Activated naive CD4-positive, alpha-beta T cell treated with anti-CD3 and anti-CD28 coated beads, Interleukin-2, amount 50 U/mL, for 16 hours (primary cell): ENCODE data around the gene IL1RAPL1.
"Not testable (repeated sequence)": the region's sequence is repeated elsewhere in the genome, so short reads cannot be mapped to it uniquely, and the experiment has no call there.

Experiments
- DNase-seq: peaks from one replicate; pipeline ENCODE4 v3.0.0-alpha.2; 2020

The IL1RAPL1 gene

DNA sequence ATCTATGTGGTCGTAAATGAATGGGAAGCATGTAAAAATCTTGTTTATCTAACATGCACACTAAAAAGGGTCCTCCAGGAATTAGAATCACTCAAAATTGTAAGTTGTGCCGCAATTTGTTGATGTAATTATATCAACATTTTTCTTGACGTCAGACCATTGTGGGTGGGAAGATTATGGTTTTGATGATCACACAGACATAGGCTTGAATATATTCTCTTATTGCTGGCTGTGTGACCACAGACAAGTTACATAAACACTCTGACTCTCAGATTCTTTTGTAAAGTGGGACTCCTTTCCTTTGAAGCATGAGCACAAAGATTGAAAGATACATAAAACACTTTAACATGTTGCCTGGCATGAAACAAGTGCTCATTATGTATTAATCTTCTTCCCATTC is 51.5 kb downstream of the IL1RAPL1 start:
- no peak for DNase-seq

- DNase-seq: no peak
These were observed 52.2 kb downstream of the IL1RAPL1 start for GRCh38 chrX:28639451-28639850.

DNA sequence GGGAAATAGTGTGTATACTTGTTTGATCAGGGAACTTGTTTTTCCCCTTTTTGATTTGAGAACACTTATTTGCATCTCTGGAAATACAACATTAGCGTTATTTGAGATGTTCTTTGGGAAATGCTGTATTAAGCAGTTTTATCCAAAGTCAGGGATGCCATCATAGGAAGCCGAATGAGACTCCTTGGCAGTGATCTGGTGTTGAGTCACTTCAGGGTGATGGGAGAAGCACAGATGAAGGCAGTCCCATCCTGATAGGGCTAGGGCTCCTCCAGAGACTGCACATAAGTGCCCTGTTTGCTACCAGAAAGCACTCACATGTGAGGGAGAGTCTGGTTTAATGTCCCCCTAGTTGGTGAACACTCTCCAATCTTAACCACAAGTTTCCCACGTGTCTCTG is 62.3 kb downstream of the IL1RAPL1 start:
- no peak for DNase-seq

DNA sequence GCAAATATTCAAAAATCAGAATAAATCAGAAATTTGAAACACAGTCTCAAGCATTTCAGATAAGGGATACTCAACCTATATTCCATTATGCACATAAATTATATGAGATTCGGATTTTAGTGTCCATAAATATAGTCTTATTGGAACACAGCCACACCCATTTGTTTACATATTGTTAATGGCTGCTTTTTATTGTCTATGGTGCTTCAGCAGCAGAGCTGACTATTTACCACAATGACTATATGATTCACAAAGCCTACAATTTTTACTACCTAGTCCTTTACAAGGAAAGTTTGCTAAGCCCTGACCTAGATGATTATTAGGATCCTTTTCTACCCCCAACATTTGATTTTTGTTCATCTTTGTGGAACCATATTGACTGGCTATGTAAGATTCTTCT is 63.9 kb downstream of the IL1RAPL1 start:
- DNase-seq: no peak

DNA sequence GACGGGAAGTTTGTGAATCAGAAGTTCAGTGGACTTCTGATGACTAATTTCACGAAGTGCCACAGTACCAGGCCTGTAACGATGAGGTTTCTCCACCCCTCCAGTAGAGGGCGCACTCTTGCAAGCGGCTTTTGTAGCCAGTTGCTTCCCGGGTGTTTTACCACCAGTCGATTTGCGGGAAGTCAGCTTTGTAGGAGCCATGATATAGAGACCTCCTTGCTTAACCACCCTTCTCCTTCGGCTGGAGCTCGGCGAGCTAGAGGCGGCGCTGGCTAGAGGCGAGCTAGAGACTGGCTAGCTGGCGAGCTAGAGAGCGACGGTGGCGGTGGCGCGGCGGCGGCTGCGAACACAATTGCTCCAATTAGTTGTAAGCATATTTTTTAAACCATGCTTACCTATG is 72.0 kb downstream of the IL1RAPL1 start:
- no peak for DNase-seq

DNA sequence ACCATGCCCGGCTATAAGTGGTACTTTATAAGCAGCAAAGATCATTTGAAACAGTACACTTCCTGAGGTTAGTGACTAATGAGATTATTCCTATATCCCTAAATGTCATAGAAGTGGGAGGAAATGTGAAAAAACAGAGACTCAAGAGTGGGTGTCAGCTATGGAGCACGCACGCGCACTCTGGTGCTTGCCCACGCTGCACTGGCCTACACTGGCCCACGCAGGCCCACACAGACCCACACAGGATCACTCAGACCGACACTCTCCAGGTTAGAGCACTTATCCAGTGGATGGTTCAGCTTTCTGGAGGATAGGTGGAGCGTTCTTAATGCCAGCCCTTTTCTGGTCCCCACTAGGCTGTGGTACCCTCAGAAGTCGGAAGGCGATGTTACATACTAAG is 78.5 kb downstream of the IL1RAPL1 start:
- no peak for DNase-seq

- no peak for DNase-seq
These were observed 81.1 kb downstream of the IL1RAPL1 start for GRCh38 chrX:28668303-28668702.

DNA sequence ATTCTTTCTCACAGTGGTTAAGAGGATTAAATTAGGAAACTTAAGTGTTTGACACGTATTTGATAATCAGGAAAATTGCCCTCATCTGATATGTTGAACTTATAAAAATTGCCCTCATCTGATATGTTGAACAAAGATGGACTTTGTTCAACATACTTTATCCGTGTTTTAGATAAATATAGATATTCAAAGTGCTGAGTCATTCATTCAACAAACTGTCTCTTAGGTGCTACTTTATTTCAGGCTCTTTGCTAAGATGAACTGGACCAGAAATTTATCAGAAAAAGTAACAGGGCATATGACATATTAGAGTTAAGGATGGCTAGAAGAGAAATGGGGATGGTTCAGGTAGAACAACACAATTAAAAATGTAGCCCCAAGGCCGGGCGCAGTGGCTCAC is 81.7 kb downstream of the IL1RAPL1 start:
- no peak for DNase-seq

DNA sequence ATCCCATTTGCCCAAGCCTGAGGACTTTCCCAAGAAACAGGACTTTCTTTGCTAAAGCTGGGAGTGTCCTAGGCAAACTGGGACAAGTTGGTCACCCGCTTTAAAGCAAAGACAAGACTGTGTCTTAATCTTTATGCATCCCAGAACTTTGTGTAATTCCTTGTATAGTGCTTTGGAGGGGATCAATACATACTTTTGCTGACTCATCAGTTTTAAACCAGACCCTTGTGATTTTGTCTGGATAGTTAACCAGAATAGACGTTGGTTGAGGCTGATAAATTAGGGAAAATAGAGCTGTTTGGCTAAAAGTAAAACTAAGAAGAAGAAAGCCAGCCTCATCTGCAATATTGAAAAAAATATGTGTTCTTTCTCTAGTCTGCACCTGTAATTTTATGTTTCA is 82.8 kb downstream of the IL1RAPL1 start:
- no peak for DNase-seq

GRCh38 chrX:28675173-28675572 is 87.9 kb downstream of the IL1RAPL1 start:
- DNase-seq: no peak

GRCh38 chrX:28693101-28693500 is 105.9 kb downstream of the IL1RAPL1 start:
- DNase-seq: no peak

DNA sequence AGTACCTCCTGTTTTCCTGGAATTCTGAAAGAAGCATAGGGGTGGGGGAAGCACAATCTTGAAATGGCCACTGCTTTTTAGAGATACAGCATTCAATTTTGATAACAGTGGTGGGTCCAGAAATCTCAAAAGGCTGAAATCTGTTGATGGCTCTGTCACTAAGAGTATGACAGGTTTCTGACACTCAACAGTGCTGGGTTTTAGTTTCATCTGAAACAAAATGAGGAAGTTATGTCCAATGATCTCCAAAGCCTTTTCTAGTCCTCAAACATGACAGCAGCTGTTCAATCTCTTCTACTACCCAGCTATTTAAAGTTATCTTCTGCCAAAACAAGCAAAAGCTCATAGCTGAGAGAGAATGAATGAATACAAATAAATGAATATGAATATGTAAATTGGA is 110.5 kb downstream of the IL1RAPL1 start:
- DNase-seq: no peak

GRCh38 chrX:28701222-28701621 is 114.0 kb downstream of the IL1RAPL1 start:
- no peak for DNase-seq

GRCh38 chrX:28706964-28707363 is 119.7 kb downstream of the IL1RAPL1 start:
- no peak for DNase-seq

DNA sequence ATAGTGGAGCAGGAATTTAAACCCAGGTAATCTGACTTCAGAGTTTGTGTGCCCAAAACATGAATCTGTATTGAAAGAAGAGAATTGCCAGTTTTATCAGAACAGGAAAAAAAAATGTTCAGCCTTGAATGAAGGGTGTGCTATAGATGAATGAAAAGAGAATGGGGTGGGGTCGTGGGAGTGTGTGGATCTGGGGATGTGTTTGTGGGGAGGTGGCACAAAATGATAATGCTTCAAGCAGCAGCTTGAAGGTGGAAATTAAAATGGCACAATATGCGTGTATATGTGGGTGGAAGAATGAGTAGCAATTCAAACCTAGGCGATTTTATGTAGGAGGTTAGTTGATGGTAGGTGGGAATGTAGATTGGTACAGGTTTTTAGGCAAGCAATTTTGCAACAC is 122.2 kb downstream of the IL1RAPL1 start:
- DNase-seq: no peak

- no peak for DNase-seq
These were observed 130.6 kb downstream of the IL1RAPL1 start for GRCh38 chrX:28717864-28718263.

- no peak for DNase-seq
These were observed 131.2 kb downstream of the IL1RAPL1 start for GRCh38 chrX:28718450-28718849.

GRCh38 chrX:28719620-28720019 is 132.4 kb downstream of the IL1RAPL1 start:
- DNase-seq: no peak

DNA sequence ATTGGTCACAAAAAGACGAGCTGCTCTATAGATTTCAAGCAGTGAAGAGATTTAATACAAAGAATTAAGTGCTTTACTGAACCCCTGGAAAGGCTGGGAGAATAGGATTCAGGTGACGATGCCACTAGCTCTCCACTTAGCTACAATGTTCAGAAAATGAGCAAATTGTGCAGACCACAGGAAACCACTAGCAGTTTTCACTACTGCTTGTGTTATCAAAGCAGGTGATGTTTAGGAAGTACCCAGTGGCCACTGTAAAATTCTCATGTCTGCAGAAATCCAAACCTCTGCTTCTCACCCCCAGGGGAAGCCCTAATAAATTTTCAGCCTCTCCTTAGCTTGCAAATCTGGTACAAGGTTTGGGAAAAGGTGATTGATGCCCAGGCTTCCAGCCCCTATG is 165.1 kb downstream of the IL1RAPL1 start:
- no peak for DNase-seq

- no peak for DNase-seq
These were observed 168.9 kb downstream of the IL1RAPL1 start for GRCh38 chrX:28756175-28756574.

GRCh38 chrX:28756647-28757046 is 169.4 kb downstream of the IL1RAPL1 start:
- DNase-seq: no peak

- DNase-seq: no peak
These were observed 170.0 kb downstream of the IL1RAPL1 start for GRCh38 chrX:28757290-28757689.

- not testable (repeated sequence) for DNase-seq
These were observed 179.3 kb downstream of the IL1RAPL1 start for GRCh38 chrX:28766561-28766960.

DNA sequence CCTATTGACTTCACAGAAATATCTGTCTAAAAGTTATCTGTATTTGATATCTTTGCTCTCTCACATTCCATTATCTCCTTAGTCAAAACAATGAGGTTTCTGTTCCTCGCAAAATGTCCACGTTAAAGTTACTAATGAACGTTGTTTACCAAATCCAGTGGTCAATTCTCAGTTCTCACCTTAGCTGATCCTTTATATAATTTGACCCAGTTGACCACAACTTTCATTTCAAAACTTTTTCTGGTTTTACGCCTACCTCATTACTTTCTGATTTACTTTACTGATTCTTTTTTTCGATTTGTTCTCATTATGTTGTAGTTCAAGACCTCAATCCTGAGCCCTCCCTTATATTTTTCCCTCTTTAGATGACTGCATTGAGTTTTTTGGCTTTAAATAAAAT is 186.6 kb downstream of the IL1RAPL1 start:
- DNase-seq: no peak

DNA sequence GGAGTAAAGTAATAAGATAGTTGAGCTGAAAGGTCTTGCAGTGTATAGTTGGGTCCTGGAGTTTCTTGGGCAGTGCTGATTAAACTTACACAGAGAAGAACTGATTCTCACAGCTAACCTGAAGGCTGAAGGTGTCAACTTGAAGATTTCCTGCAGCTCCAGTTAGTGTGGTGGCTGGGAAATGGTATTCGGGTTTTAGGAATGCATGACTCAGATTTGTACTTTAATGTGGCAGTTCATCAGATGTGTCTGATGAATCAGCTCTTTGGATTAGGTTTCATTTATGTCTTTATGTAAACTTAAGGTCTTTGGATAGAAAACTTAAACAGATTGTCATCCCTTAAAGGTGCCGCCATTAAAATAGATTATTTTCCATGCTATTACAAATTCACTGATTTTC is 200.0 kb downstream of the IL1RAPL1 start:
- DNase-seq: no peak

- not testable (repeated sequence) for DNase-seq
These were observed 213.4 kb downstream of the IL1RAPL1 start for GRCh38 chrX:28800671-28801070.
